Left lung (tissue), 10 donors: ENCODE measurements around the gene GPR152. TPM values are rescaled to one million over a fixed set of nuclear protein-coding genes. Genes with fewer than 3 reads are reported as not detected.

Source experiments
- ATAC-seq: fragments of 200-7000 bp; cut with Tn5 transposase; one replicate; pipeline ENCODE4 v1.9.1; 2020; ENCODE audit warnings: moderate library complexity
- DNase-seq, 4 donors: peaks; one replicate each; pipeline ENCODE4 v3.0.0-alpha.2; 2013 to 2020
- H3K27ac ChIP-seq, 2 donors: fragments of 200-600 bp; sonication (generic) in 1 of 2; one replicate each; pipeline versions ENCODE4 v1.5.0 to v1.8.0; 2020 to 2021
- H3K27me3 ChIP-seq, 2 donors: fragments of 200-600 bp; sonication (generic) in 1 of 2; one replicate each; pipeline versions ENCODE4 v1.5.0 to v1.8.0; 2020 to 2021
- H3K36me3 ChIP-seq, 2 donors: fragments of 200-600 bp; sonication (generic) in 1 of 2; one replicate each; pipeline versions ENCODE4 v1.5.0 to v1.8.0; 2020 to 2021
- H3K4me1 ChIP-seq, 2 donors: fragments of 200-600 bp; one replicate each; pipeline ENCODE4 v1.8.0; 2021
- H3K4me3 ChIP-seq, 2 donors: fragments of 200-600 bp; sonication (generic) in 1 of 2; one replicate each; pipeline versions ENCODE4 v1.5.0 to v1.8.0; 2020 to 2021; ENCODE audit warnings: mild to moderate bottlenecking in 1 of 2
- H3K9me3 ChIP-seq, 2 donors: fragments of 200-600 bp; sonication (generic) in 1 of 2; one replicate each; pipeline versions ENCODE4 v1.5.0 to v1.8.0; 2020 to 2021
- intact Hi-C, 2 donors: fragments of 100-400 bp; cut with DNase I; formaldehyde crosslinking; loops; one replicate each; pipeline versions ENCODE4 v1.11.2 to v1.14.2; 2022
- polyA plus RNA-seq, 6 donors: library from polyadenylated mRNA; unstranded; fragments of 120-200 nt; gene quantifications; one replicate each; pipeline ENCODE4 v1.2.1, GENCODE V29; 2013; ENCODE audit not compliant: insufficient read length in 6 of 6
- total RNA-seq, 2 donors: library from RNA; stranded (reverse); fragmentation: NEBNext Ultra II Directional; extraction: Animal tissue kit (Norgen Biotek cat#: 25700); gene quantifications; one replicate each; pipeline ENCODE4 v1.2.1, GENCODE V29; 2021
- TF ChIP-seq, protein P1 (sequence below), 2 donors: fragments of 200-600 bp; sonication (generic) in 1 of 2; IDR thresholded peaks; one replicate each; pipeline versions ENCODE4 v1.5.0 to v1.8.0; 2021; ENCODE audit warnings: antibody characterized with exemption in 2 of 2
- donor health status: DM: no; HTN: yes; CAD: no.
- donor health status: DM: no; HTN: no; CAD: no.

Gene GPR152
- total and polyA plus RNA-seq, 8 donors, result not detected

DNA sequence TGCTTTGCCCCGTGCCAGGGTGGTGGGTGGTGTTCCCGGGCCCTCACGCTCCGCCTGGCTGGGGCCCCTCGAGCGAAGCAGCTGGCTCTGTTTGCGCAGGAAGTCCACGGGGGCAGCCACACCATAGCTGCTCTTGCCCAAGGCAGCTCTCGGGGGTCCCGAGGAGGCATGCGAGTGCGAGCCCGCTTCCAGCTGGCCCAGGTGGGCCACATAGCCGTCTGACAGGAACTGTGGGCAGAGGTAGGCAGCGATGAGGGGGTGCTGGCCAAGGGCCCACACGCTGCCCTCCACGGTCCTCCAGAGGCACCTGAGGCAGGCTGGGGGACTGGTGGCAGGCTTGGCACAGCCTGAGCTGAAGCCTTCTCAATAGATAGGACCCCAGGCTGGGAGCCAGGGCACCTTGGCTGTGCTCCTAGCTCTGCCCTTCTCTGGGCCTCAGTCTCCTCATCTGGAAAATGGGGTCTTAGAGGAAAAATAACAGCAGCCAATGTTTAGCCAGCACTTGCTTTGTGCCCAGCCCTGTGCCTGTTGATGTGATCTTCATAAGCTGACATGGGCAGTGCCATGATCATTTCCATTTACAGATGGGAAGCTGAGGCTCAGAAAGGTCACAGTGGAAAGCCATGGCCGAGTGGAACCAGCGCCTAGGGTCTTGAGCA lies 39.7 kb upstream of the GPR152 start:
- intact Hi-C loops, result no loop called here
- no peaks in the 10 kb centered on the region for H3K4me1 ChIP-seq
- H3K9me3 ChIP-seq, result no peaks in the 10 kb centered on the region
- TF ChIP-seq, protein P1, sequence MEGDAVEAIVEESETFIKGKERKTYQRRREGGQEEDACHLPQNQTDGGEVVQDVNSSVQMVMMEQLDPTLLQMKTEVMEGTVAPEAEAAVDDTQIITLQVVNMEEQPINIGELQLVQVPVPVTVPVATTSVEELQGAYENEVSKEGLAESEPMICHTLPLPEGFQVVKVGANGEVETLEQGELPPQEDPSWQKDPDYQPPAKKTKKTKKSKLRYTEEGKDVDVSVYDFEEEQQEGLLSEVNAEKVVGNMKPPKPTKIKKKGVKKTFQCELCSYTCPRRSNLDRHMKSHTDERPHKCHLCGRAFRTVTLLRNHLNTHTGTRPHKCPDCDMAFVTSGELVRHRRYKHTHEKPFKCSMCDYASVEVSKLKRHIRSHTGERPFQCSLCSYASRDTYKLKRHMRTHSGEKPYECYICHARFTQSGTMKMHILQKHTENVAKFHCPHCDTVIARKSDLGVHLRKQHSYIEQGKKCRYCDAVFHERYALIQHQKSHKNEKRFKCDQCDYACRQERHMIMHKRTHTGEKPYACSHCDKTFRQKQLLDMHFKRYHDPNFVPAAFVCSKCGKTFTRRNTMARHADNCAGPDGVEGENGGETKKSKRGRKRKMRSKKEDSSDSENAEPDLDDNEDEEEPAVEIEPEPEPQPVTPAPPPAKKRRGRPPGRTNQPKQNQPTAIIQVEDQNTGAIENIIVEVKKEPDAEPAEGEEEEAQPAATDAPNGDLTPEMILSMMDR (IDR thresholded peaks at IDR 0.05), result no peak
- H3K27ac ChIP-seq, result no peak overlapping the region
- H3K4me3 ChIP-seq, result no peak overlapping the region
- ATAC-seq (no peak), DNase-seq (peak in 1 of 4 donors; percentile 57)
- H3K36me3 ChIP-seq, result peaks cover 0 to 97% of the 10 kb centered on the region in 2 donors
- H3K27me3 ChIP-seq, result no peaks in the 10 kb centered on the region

DNA sequence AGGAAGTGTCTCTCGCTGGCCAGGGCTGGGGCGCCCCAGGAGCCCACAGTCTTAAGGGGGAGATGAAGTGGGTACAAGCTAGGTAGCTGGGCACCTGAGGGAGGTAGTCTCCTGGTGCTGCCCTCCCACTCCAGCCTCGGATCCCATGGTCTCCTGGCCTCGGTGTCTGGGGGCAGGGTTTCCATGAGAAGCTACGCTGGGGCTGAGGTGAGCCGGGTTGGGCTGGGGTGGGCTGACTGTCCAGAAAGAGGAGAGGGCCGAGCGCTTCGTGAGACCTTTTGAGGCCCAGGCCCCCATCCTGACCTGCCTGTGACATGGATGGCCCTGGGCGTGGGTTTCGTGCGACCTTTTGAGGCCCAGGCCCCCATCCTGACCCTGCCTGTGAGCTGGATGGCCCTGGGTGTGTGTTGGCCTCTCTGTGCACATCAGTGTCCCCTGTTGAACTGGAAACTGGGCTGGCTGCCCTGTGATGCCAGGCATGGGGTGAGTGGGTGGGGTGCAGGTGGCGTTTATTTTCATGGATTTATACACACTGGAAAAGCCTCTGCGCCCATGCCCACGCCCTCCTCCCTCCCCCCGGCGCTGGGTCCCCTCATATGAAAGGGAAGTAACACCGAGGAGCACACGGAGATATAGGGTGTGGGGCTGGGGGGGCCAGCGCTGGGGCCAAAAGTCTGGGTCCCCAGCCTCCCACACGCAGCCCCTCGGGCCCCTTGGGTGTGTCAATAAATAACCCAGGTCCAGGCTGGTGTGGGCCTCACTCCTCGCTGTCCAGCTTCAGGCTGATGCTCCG lies 38.9 kb upstream of the GPR152 start:
- Histone ChIP-seq H3K9me3 (no peaks in the 10 kb centered on the region), H3K4me1 (peaks cover 0 to 5% of the 10 kb centered on the region in 2 donors), H3K36me3 (peaks cover 0 to 96% of the 10 kb centered on the region in 2 donors), H3K27me3 (no peaks in the 10 kb centered on the region), H3K4me3 (no peak overlapping the region), H3K27ac (no peak overlapping the region)
- TF ChIP-seq, protein P1 (IDR thresholded peaks at IDR 0.05), result no peak
- intact Hi-C loops, result no loop called here
- ATAC-seq (no peak), DNase-seq (peak in 1 of 4 donors; percentile 64)

DNA sequence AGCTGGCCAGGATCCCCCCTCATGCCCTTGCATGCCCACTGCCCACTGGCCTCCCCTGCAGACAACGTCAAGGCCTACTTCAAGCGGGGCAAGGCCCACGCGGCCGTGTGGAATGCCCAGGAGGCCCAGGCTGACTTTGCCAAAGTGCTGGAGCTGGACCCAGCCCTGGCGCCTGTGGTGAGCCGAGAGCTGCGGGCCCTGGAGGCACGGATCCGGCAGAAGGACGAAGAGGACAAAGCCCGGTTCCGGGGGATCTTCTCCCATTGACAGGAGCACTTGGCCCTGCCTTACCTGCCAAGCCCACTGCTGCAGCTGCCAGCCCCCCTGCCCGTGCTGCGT lies 38.2 kb upstream of the GPR152 start:
- Histone ChIP-seq H3K9me3 (no peaks in the 10 kb centered on the region), H3K27me3 (no peaks in the 10 kb centered on the region), H3K4me3 (no peak overlapping the region), H3K36me3 (peaks cover 0 to 88% of the 10 kb centered on the region in 2 donors), H3K27ac (no peak overlapping the region), H3K4me1 (peaks cover 0 to 13% of the 10 kb centered on the region in 2 donors)
- TF ChIP-seq, protein P1 (IDR thresholded peaks at IDR 0.05), result no peak
- intact Hi-C loops, result no loop called here
- ATAC-seq (no peak), DNase-seq (peak in 1 of 4 donors; percentile 72)

DNA sequence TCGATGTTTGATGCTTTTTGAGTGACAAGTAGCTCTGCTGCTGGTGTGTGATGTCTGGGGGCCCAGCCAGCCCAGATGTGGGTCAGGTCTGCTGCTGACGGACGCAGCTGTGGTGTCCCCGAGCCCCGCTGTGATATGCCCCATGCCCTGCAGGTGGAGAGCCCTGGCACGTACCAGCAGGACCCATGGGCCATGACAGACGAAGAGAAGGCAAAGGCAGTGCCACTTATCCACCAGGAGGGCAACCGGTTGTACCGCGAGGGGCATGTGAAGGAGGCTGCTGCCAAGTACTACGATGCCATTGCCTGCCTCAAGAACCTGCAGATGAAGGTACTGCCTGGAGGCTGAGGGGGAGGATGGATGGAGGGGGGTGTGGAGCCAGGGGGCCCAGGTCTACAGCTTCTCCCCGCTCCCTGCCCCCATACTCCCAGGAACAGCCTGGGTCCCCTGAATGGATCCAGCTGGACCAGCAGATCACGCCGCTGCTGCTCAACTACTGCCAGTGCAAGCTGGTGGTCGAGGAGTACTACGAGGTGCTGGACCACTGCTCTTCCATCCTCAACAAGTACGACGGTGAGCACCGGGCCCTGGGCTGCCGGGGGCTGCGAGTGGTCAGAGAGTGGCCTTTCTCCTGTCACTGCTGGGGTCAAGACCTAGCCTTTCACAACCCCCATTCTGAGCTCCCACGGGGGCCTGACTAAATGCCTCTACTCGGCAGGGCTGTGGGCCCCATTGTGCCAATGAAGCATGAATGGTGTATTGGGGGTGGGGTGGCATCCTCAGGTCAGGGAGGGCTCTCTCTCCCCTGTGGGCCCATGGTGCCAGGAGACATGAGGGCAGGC lies 37.6 kb upstream of the GPR152 start:
- DNase-seq (peak in 1 of 4 donors; percentile 61), ATAC-seq (no peak)
- Histone ChIP-seq H3K36me3 (peaks cover 0 to 82% of the 10 kb centered on the region in 2 donors), H3K27ac (no peak overlapping the region), H3K9me3 (no peaks in the 10 kb centered on the region), H3K27me3 (no peaks in the 10 kb centered on the region), H3K4me1 (peaks cover 2 to 19% of the 10 kb centered on the region in 2 donors), H3K4me3 (no peak overlapping the region)
- intact Hi-C loops, result no loop called here
- TF ChIP-seq, protein P1 (IDR thresholded peaks at IDR 0.05), result no peak
